Left lung (tissue), 10 donors: ENCODE results near the gene MLX. TPM values are rescaled to one million over a fixed set of nuclear protein-coding genes. Genes with fewer than 3 reads are reported as not detected.
A peak's percentile ranks its signal among the peaks of the same experiment; 100 is the strongest.

Experiments
- ATAC-seq: fragments of 200-7000 bp; cut with Tn5 transposase; one replicate; pipeline ENCODE4 v1.9.1; 2020; ENCODE audit warnings: moderate library complexity
- DNase-seq, 4 donors: peaks; one replicate each; pipeline ENCODE4 v3.0.0-alpha.2; 2013 to 2020
- H3K27ac ChIP-seq, 2 donors: fragments of 200-600 bp; sonication (generic) in 1 of 2; one replicate each; pipeline versions ENCODE4 v1.5.0 to v1.8.0; 2020 to 2021
- H3K27me3 ChIP-seq, 2 donors: fragments of 200-600 bp; sonication (generic) in 1 of 2; one replicate each; pipeline versions ENCODE4 v1.5.0 to v1.8.0; 2020 to 2021
- H3K36me3 ChIP-seq, 2 donors: fragments of 200-600 bp; sonication (generic) in 1 of 2; one replicate each; pipeline versions ENCODE4 v1.5.0 to v1.8.0; 2020 to 2021
- H3K4me1 ChIP-seq, 2 donors: fragments of 200-600 bp; one replicate each; pipeline ENCODE4 v1.8.0; 2021
- H3K4me3 ChIP-seq, 2 donors: fragments of 200-600 bp; sonication (generic) in 1 of 2; one replicate each; pipeline versions ENCODE4 v1.5.0 to v1.8.0; 2020 to 2021; ENCODE audit warnings: mild to moderate bottlenecking in 1 of 2
- H3K9me3 ChIP-seq, 2 donors: fragments of 200-600 bp; sonication (generic) in 1 of 2; one replicate each; pipeline versions ENCODE4 v1.5.0 to v1.8.0; 2020 to 2021
- intact Hi-C, 2 donors: fragments of 100-400 bp; cut with DNase I; formaldehyde crosslinking; loops; one replicate each; pipeline versions ENCODE4 v1.11.2 to v1.14.2; 2022
- polyA plus RNA-seq, 6 donors: library from polyadenylated mRNA; unstranded; fragments of 120-200 nt; gene quantifications; one replicate each; pipeline ENCODE4 v1.2.1, GENCODE V29; 2013; ENCODE audit not compliant: insufficient read length in 6 of 6
- total RNA-seq, 2 donors: library from RNA; stranded (reverse); fragmentation: NEBNext Ultra II Directional; extraction: Animal tissue kit (Norgen Biotek cat#: 25700); gene quantifications; one replicate each; pipeline ENCODE4 v1.2.1, GENCODE V29; 2021
- TF ChIP-seq, protein P1 (sequence below), 2 donors: fragments of 200-600 bp; sonication (generic) in 1 of 2; IDR thresholded peaks; one replicate each; pipeline versions ENCODE4 v1.5.0 to v1.8.0; 2021; ENCODE audit warnings: antibody characterized with exemption in 2 of 2
- donor health status: DM: no; HTN: yes; CAD: no.
- donor health status: DM: no; HTN: no; CAD: no.

The MLX gene
- total and polyA plus RNA-seq, 8 donors: 34.4 to 73.7 (median 43.4) TPM

DNA sequence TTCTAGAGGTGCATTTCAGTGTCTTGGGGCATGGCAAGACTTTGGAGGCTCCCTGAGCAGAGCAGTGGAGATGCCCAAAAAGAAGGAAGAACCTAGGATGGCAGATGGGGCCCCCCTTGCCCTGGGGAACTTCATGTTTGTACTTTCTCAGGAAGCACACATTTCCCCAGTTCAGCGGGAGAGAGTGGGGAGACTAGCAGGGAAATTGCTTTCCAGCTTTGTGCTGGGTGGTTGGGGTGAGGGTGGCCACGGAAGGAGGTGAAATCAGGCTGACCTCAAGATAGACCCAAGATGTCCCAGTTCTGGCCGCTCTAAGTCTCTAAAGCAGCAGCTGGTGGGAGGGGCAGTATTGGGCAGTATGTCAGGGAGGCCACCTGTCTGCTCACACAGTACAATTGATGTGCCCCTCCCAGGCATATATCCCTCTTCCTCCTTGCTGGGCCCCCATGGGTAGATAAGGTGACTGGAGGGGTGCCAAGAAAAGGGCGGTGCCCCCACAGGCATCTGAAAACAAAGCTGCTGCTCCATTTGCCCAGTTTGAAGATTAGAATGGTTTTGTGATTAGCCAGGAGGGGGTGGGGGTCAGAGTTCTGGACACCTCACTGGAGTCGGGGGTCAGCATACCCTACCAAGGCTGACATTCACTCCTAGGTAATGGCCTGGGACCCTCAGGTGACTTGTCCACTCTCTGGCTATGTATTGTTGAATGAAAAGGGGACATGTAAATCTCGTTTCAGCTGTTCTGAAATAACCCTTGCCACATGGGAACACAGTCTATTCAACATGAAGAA is 48.0 kb upstream of the MLX start:
- peak overlapping the region; percentile 83 to 93 for H3K27ac ChIP-seq
- intact Hi-C loops: loop anchor here in 1 of 2 donors (5.0 kb wide), 1 partner anchor 97 kb away; the partner anchor contains the start of gene CAVIN1
- DNase-seq (peak in 2 of 4 donors; percentile 16 to 39), ATAC-seq (peak; percentile 8)
- TF ChIP-seq, protein P1, sequence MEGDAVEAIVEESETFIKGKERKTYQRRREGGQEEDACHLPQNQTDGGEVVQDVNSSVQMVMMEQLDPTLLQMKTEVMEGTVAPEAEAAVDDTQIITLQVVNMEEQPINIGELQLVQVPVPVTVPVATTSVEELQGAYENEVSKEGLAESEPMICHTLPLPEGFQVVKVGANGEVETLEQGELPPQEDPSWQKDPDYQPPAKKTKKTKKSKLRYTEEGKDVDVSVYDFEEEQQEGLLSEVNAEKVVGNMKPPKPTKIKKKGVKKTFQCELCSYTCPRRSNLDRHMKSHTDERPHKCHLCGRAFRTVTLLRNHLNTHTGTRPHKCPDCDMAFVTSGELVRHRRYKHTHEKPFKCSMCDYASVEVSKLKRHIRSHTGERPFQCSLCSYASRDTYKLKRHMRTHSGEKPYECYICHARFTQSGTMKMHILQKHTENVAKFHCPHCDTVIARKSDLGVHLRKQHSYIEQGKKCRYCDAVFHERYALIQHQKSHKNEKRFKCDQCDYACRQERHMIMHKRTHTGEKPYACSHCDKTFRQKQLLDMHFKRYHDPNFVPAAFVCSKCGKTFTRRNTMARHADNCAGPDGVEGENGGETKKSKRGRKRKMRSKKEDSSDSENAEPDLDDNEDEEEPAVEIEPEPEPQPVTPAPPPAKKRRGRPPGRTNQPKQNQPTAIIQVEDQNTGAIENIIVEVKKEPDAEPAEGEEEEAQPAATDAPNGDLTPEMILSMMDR (IDR thresholded peaks at IDR 0.05): no peak
- peaks cover 0 to 63% of the 10 kb centered on the region in 2 donors for H3K36me3 ChIP-seq
- H3K27me3 ChIP-seq: no peaks in the 10 kb centered on the region
- no peaks in the 10 kb centered on the region for H3K9me3 ChIP-seq
- peaks cover 54 to 67% of the 10 kb centered on the region in 2 donors for H3K4me1 ChIP-seq
- H3K4me3 ChIP-seq: no peak overlapping the region

- TF ChIP-seq, protein P1 (IDR thresholded peaks at IDR 0.05): no peak
- Histone ChIP-seq H3K9me3 (no peaks in the 10 kb centered on the region), H3K27ac (peak overlapping the region; percentile 83 to 93), H3K27me3 (no peaks in the 10 kb centered on the region), H3K4me3 (no peak overlapping the region), H3K36me3 (peaks cover 0 to 54% of the 10 kb centered on the region in 2 donors), H3K4me1 (peaks cover 54 to 67% of the 10 kb centered on the region in 2 donors)
- DNase-seq (peak in 3 of 4 donors; percentile 91 to 95 (median 93)), ATAC-seq (peak; percentile 66)
- intact Hi-C loops: loop anchor here in 1 of 2 donors (5.0 kb wide), 1 partner anchor 98 kb away; the partner anchor contains the start of gene CAVIN1
Observed at GRCh38 chr17:42519546-42520491, 47.1 kb upstream of the MLX start.

DNA sequence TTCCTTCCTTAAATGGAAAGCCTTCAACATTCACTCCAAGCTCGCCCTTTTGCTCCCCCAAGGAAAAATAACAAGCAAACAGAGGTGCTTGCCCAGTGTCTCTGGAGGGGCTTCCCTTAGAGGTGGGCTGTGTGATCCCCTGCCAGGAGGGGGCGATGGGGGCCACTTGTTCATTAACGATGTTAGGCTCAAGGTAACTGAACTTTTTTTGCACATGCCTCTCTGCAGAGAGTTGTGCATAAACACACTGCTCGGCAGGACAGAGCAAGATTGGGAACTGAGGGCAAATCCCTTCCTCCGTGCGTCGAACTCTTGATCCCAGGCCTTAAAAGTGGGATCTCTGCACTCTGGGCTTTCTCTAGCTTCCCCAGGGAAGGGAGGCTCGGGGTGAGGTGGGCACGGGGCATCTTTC is 46.4 kb upstream of the MLX start:
- H3K9me3 ChIP-seq: no peaks in the 10 kb centered on the region
- H3K4me3 ChIP-seq: no peak overlapping the region
- intact Hi-C loops: no loop called here
- peaks cover 54 to 69% of the 10 kb centered on the region in 2 donors for H3K4me1 ChIP-seq
- DNase-seq (no peak), ATAC-seq (no peak)
- TF ChIP-seq, protein P1 (IDR thresholded peaks at IDR 0.05): no peak
- peaks cover 0 to 47% of the 10 kb centered on the region in 2 donors for H3K36me3 ChIP-seq
- H3K27ac ChIP-seq: peak overlapping the region; percentile 83 to 93
- no peaks in the 10 kb centered on the region for H3K27me3 ChIP-seq

- Histone ChIP-seq H3K9me3 (no peaks in the 10 kb centered on the region), H3K27me3 (no peaks in the 10 kb centered on the region), H3K4me3 (no peak overlapping the region), H3K27ac (peak overlapping the region; percentile 83 to 93), H3K4me1 (peaks cover 57 to 70% of the 10 kb centered on the region in 2 donors), H3K36me3 (peaks cover 0 to 42% of the 10 kb centered on the region in 2 donors)
- no peak for ATAC-seq
- TF ChIP-seq, protein P1 (IDR thresholded peaks at IDR 0.05): no peak
- DNase-seq: no peak
- intact Hi-C loops: no loop called here
Observed at GRCh38 chr17:42521036-42521435, 45.9 kb upstream of the MLX start.
